HG03196 (cell line): ENCODE results near the gene PLD6.

ENCODE experiments used
- ATAC-seq: cut with Tn5 transposase; IDR thresholded peaks from one replicate; pipeline ENCODE4 v1.9.1; 2021; ENCODE audit not compliant: unreplicated experiment

PLD6 gene

DNA sequence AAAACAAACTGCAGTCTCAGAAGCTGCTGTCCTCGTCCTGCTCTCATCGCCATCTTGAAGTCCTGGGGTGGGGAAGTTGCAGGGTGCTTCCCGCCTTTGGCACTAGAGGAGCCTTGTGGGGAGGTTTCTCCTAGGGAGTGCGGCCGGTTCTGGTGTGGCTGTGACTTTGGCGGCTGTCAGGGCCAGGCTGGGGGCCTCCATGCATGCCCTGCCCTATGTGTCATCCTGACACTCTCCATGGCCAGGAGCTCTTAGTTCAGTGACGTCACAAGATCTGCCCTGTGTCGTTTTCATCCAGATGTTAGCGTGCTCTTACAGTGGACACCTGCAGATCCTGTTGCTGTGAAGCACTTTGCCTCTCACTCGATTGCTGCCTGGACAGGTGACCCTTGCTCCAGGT is 49.6 kb downstream of the PLD6 start:
- no peak for ATAC-seq

DNA sequence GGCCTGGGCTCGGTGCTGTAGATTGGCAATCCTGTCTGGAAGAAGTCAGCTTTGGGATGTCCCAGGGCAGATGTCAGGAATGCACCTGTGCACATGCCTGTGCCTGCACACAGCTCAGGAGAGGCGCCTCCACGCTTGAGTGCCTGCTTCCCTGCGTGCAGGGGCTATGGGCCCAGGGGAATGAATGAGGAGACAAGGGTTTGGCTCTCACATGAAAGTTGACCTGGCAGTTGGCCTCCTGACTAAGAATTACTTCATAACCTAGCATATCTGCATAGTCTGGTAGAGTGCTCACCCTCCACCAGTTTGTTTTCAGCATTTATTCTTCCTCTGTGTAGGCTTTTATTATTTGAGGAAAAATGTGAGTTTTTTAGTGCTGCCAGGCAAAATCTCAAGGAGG is 50.0 kb downstream of the PLD6 start:
- no peak for ATAC-seq

DNA sequence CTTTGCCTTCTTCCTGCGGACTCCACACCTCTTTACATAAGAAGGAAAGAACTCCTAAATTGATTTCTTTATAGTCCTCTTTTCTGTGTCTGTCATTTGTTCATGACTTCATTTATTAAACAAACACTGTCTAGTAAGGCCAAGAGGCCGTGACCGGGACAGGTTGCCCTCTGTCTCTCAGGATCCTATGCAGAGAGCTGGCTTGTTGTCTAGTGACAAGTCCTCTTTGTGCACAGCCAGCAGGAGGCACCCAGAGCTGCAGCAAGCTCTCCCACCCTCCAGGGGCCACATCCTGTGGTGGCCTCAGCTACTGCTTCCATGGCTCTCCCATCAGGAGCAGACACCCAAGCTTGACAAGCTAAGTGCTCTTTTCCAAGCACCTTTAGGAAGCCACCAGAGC is 50.6 kb downstream of the PLD6 start:
- ATAC-seq: no peak

DNA sequence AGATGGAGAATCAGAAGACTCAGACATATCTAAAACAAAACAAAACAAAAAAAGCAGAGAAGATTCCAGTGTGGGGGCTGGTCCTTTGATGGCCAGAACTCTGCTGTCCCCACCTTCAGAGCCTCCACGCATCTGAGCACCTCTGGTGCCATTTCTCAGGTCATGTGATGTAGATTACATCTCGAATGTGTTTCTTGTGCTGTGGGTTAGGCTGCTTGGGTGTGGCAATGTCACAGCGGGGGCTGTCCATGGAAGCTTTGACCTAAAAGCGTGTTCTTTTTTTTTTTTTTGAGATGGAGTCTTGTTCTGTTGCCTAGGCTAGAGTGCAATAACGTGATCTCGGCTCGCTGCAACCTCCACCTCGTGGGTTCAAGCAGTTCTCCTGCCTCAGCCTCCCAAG is 51.2 kb downstream of the PLD6 start:
- ATAC-seq: no peak

DNA sequence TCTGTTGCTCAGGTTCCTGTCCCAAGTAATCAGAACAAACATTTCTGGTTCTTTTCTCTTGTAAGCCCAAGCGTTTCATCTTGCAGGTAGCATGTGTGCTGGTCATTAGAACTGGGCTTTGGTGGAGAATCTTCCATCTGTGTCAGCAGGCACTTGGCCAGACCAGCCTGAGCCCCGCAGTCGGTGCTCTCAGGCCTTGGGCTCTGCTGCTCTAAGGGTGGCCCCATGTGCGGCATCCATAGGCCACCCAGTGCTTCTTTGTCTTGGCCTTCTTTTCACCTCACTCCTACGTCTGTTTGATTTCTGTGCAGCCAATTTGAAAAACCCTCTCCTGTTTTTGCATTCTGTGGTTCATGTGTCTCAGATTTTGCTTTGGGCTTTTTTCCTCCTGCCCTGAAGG is 51.6 kb downstream of the PLD6 start:
- no peak for ATAC-seq

DNA sequence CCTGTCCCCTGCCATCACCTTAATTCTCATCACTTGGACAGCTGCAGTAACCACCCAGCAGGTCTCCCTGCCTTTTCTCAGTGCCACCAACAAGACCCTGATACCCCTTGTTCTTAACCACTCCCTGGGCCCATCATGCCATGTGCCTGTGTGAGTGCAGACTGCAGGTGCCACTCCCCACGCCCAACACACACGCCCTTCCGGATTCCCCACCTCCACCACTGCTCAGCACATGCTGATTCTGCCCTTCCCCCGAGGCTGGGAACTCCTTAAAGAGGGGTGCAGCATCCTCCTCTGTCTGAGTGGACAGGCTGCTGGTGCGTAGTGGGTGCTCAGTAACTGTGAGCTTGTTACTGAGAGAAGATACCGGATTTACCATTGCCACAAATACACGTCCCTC is 52.4 kb downstream of the PLD6 start:
- no peak for ATAC-seq

DNA sequence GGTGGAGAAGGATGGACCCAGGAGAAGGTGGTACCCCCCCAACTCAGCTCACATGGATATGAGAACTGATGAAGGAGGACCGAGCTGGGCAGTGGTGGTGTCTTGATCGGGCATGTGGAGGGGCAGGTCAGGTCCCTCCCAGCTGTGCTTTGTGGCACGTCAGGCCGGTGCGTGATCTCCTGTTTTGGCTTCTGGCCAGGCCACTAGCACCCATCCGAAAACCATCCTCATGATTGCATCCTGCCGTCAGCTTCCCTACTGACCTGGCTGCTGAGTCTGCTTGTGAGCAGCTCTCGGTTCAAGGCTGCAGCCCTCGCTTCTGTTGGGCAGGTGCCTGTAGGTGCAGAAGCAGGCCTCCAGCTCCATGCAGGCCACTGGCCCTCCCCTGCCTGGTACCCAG is 53.1 kb downstream of the PLD6 start:
- ATAC-seq: no peak

DNA sequence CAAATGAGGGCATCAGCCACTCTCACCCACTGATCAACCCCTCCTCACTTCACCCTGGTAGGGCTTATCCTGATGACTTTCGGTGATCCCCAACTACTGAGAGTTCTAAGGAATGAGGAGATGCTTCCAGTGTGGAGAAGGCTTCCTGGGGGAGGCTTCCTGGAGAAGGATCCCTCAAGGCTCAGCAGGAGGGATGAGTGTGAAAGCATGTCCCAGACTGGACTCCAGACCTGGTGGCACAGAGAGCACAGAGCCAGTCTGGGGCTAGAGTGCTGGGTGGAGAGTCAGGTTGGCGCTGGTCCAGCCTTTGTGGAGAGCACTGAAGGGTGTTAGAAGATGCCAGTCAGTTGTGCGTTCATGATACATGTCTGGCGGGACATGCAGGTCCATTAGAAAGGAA is 53.7 kb downstream of the PLD6 start:
- no peak for ATAC-seq

DNA sequence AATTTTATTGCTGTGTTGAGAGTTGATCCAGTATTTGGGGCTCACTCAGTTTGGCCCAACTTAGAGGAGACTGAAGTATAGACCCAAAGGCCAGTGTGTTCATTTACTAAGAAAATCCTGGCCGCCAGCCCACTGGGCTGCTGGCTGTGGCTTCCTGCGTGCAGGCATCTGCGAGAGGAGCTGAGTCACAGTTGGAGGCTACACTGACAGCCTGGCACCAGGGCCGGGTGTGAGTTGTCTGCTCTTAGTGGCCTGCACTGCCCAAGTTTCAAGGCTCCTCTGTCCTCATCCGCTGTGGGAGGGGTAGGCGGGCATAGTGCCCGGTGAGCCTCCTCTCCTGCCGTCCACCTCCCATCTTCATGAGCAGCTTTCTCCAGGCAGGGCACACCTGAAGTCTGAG is 54.2 kb downstream of the PLD6 start:
- ATAC-seq: no peak

DNA sequence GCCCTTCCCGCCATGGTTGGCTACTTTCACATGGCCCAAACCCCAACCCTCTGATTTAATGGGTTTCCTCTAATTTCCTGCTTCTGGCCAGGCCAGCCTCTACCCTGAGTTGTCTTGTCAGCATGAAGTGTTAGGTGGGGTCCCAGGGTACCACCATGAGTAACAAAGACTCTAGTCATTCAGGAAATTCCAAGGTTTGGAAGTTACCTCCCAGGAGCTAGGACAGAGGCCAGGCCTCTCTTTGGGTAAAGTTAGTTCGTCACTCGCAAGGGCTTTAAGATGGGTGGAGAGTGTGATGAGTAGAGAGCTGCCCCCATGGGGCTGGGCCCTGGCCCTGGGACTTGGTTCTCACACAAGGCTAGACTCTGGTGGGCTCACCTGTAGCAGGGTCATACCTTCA is 54.6 kb downstream of the PLD6 start:
- ATAC-seq: no peak

DNA sequence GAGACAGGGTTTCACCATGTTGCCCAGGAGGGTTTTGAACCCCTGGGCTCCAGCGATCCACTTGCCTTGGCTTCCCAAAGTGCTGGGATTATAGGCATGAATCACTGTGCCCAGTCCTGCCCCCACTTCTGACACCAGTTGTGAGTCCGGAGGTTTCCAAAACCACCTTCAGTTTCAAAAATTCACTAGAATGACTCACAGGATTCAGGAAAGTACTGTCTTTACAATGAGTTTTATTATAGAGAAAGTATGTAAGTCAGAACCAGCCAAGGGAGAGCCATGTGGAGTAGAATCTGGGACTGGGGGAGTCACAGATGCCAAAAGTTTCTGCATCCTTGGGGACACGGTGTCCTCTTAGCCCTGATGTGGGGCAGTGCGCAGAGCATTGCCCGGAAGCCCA is 55.1 kb downstream of the PLD6 start:
- no peak for ATAC-seq
